ENCODE data around the gene SUMO3.
A peak's percentile ranks its signal among the peaks of the same experiment; 100 is the strongest.

SUMO3 gene

GRCh38 chr21:44793592-44794374 lies 24.1 kb downstream of the SUMO3 start:
- H3K27ac ChIP-seq = no peak overlapping the region
- no peak for TF ChIP-seq ZFX (IDR thresholded peaks at IDR 0.05; ENCODE audit: borderline replicate concordance)
- TF ChIP-seq, protein P1, sequence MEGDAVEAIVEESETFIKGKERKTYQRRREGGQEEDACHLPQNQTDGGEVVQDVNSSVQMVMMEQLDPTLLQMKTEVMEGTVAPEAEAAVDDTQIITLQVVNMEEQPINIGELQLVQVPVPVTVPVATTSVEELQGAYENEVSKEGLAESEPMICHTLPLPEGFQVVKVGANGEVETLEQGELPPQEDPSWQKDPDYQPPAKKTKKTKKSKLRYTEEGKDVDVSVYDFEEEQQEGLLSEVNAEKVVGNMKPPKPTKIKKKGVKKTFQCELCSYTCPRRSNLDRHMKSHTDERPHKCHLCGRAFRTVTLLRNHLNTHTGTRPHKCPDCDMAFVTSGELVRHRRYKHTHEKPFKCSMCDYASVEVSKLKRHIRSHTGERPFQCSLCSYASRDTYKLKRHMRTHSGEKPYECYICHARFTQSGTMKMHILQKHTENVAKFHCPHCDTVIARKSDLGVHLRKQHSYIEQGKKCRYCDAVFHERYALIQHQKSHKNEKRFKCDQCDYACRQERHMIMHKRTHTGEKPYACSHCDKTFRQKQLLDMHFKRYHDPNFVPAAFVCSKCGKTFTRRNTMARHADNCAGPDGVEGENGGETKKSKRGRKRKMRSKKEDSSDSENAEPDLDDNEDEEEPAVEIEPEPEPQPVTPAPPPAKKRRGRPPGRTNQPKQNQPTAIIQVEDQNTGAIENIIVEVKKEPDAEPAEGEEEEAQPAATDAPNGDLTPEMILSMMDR (IDR thresholded peaks at IDR 0.05) = peak; percentile 63

GRCh38 chr21:44792702-44793591 lies 24.9 kb downstream of the SUMO3 start:
- H3K27ac ChIP-seq = no peak overlapping the region
- TF ChIP-seq ZFX (IDR thresholded peaks at IDR 0.05; ENCODE audit: borderline replicate concordance) = no peak
- TF ChIP-seq, protein P1 (IDR thresholded peaks at IDR 0.05) = peak; percentile 92

DNA sequence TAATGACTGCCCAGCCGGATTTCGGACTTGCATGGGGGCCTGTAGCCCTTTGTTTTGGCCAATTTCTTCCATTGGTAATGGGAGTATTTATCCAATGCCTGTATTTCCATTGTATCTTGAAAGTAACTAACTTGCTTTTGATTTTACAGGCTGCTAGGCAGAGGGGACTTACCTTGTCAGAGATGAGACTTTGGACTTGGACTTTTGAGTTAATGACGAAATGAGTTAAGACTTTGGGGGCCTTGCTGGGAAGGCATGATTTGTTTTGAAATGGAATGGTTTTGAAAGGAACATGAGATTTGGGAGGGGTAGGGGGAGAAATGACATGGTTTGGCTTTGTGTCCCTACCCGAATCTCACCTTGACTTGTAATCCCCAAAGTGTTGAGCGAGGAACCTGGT lies 25.9 kb downstream of the SUMO3 start:
- no peak overlapping the region for H3K27ac ChIP-seq
- no peak for TF ChIP-seq ZFX (IDR thresholded peaks at IDR 0.05; ENCODE audit: borderline replicate concordance)
- TF ChIP-seq, protein P1 (IDR thresholded peaks at IDR 0.05) = no peak

- TF ChIP-seq, protein P1 (IDR thresholded peaks at IDR 0.05) = no peak
- no peak for TF ChIP-seq ZFX (IDR thresholded peaks at IDR 0.05; ENCODE audit: borderline replicate concordance)
- H3K27ac ChIP-seq = no peak overlapping the region
These were observed 26.6 kb downstream of the SUMO3 start for GRCh38 chr21:44791246-44791645.

- no peak overlapping the region for H3K27ac ChIP-seq
- TF ChIP-seq, protein P1 (IDR thresholded peaks at IDR 0.05) = no peak
- no peak for TF ChIP-seq ZFX (IDR thresholded peaks at IDR 0.05; ENCODE audit: borderline replicate concordance)
These were observed 27.5 kb downstream of the SUMO3 start for GRCh38 chr21:44790368-44790767.

DNA sequence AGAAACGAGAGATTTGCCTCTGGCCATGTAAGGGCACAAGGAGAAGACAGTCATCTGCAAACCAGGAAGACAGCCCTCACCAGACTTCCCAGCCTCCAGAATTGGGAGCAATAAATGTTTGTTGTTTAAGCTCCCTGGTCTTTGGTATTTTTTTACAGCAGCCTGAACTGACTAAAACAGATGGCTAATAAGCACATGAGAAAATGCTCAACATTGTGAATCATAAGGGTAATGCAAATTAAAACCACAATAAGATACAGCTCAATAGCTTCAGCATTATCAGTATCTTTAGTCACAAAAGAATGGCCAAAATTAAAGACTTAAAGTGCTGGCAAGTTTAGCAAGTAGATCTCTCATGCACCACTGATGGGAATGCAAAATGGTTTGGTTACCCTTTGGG lies 28.0 kb downstream of the SUMO3 start:
- H3K27ac ChIP-seq = no peak overlapping the region
- TF ChIP-seq ZFX (IDR thresholded peaks at IDR 0.05; ENCODE audit: borderline replicate concordance) = no peak
- TF ChIP-seq, protein P1 (IDR thresholded peaks at IDR 0.05) = no peak

Data from 22Rv1 (cell line).